ENCODE measurements around the gene IL20RA.
A peak's percentile ranks its signal among the peaks of the same experiment; 100 is the strongest.

Gene IL20RA

DNA sequence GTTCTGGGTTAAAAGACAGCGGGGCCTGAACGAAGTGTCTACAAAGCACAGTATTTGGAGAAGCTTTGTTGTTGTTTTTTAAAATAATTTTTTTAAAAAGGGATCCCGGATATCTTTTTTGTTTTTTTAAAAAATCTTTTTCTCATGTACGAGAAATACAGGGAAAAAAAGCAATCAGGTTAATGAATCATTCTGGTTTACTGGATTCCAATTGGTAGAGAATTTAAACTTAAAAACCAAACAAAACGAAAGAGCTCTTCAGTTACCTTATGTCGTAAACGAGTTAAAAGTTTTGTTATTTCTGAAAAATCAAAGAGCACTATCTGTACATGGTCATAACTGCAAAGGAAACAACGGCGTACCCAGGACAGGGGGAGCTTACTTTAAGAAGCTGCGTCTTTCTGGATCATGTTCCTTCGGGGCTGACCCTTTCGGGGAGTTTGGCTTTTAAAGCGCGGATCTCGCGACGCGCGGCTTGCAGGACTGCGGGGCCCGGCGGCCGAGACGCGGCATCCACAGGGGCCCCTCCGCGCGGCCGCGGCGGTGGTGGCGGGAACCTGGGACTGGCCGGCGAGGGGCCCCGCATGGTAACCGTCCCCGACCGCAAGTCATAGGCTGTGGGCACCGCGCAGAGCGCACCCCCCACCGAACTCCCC lies 927 bp downstream of the IL20RA start:
- H3K27ac ChIP-seq: peak overlapping the region; percentile 69
- TF ChIP-seq, protein P1, sequence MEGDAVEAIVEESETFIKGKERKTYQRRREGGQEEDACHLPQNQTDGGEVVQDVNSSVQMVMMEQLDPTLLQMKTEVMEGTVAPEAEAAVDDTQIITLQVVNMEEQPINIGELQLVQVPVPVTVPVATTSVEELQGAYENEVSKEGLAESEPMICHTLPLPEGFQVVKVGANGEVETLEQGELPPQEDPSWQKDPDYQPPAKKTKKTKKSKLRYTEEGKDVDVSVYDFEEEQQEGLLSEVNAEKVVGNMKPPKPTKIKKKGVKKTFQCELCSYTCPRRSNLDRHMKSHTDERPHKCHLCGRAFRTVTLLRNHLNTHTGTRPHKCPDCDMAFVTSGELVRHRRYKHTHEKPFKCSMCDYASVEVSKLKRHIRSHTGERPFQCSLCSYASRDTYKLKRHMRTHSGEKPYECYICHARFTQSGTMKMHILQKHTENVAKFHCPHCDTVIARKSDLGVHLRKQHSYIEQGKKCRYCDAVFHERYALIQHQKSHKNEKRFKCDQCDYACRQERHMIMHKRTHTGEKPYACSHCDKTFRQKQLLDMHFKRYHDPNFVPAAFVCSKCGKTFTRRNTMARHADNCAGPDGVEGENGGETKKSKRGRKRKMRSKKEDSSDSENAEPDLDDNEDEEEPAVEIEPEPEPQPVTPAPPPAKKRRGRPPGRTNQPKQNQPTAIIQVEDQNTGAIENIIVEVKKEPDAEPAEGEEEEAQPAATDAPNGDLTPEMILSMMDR (conservative IDR thresholded peaks at IDR 0.05): no peak
- no peak for TF ChIP-seq ZFX (IDR thresholded peaks at IDR 0.05)

- TF ChIP-seq, protein P1 (conservative IDR thresholded peaks at IDR 0.05): peak; percentile 23
- TF ChIP-seq ZFX (IDR thresholded peaks at IDR 0.05): no peak
- H3K27ac ChIP-seq: no peak overlapping the region
Observed at GRCh38 chr6:137040393-137040792, 4.4 kb downstream of the IL20RA start.

DNA sequence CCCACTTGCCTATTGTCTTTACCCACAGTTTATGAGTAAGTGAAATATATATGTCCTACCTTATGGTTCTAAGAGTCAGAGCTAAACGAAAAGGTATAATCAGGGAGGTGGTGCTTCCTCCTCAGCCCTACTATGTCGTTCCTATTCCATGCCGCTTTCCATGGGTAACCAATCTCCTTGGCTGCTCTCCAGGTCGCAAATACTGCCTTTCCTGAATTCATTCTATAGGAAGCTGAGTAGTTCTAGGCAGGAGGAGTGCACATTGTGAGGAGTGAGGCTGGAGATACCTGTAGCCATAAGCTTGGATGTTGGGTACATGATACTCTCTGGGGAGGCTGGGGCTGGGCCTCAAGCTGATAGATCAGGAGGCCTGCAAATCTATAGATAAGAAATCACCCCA lies 5.8 kb downstream of the IL20RA start:
- TF ChIP-seq, protein P1 (conservative IDR thresholded peaks at IDR 0.05): no peak
- TF ChIP-seq ZFX (IDR thresholded peaks at IDR 0.05): no peak
- H3K27ac ChIP-seq: no peak overlapping the region

- TF ChIP-seq, protein P1 (conservative IDR thresholded peaks at IDR 0.05): no peak
- H3K27ac ChIP-seq: no peak overlapping the region
Observed at GRCh38 chr6:137036566-137037300, 8.0 kb downstream of the IL20RA start.

GRCh38 chr6:137033828-137034227 lies 10.9 kb downstream of the IL20RA start:
- no peak overlapping the region for H3K27ac ChIP-seq
- no peak for TF ChIP-seq ZFX (IDR thresholded peaks at IDR 0.05)
- TF ChIP-seq, protein P1 (conservative IDR thresholded peaks at IDR 0.05): no peak

DNA sequence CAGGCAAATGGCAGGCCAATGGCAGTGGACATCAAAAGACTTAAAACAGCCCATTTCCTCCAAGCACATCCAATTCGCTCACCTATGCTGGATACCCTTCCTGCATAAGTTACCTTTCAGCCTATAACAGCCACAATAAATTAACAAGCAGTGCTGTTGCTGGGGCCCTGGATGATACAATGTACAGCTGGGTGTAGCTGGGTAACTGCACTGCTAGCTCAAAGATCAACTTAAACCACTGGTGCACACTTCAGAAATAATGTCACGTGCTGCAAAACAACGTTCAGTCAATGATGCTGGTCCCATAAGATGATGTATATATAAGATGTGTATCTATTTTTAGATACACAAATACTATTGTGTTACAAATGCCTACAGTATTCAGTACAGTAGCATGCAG lies 13.6 kb downstream of the IL20RA start:
- H3K27ac ChIP-seq: no peak overlapping the region
- TF ChIP-seq, protein P1 (conservative IDR thresholded peaks at IDR 0.05): no peak
- no peak for TF ChIP-seq ZFX (IDR thresholded peaks at IDR 0.05)

DNA sequence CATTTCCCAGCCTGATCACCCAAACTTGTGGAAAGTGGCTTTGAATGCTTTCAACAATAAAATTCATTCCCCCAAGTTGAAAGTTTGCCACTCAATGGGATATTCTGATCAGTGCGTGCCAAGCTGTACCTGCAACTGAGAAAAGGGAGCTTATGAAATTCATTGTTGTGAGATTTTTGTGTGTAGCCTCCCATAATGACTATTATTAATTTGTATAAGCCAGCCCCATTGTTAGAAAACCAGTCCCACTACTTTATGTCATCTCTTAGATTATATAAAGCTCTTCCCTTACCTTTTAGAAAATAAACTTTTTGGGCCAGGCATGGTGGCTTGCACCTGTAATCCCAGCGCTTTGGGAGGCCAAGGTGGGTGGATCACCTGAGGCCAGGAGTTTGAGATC lies 15.9 kb downstream of the IL20RA start:
- TF ChIP-seq, protein P1 (conservative IDR thresholded peaks at IDR 0.05): no peak
- no peak for TF ChIP-seq ZFX (IDR thresholded peaks at IDR 0.05)
- H3K27ac ChIP-seq: no peak overlapping the region

Data from C4-2B (cell line).